ENCODE data around the gene DEF6. TPM values are rescaled to one million over a fixed set of nuclear protein-coding genes. Genes with fewer than 3 reads are reported as not detected.
A peak's percentile ranks its signal among the peaks of the same experiment; 100 is the strongest.

DEF6 gene
- total RNA-seq, 4 donors from 2014 or later: 0.26 to 8.9 (median 3.1) TPM

- TF ChIP-seq POLR2A (IDR thresholded peaks at IDR 0.05) (no peak), CTCF (IDR thresholded peaks at IDR 0.05) (no peak)
- no peak for DNase-seq
- intact Hi-C loops (cut with DNase I; ENCODE audit: low total_unique reads): no loop called here
These were observed 20.0 kb downstream of the DEF6 start for GRCh38 chr6:35317483-35318195.

GRCh38 chr6:35318196-35319171, 20.9 kb downstream of the DEF6 start:
- TF ChIP-seq CTCF (IDR thresholded peaks at IDR 0.05) (peak in 1 of 4 experiments; percentile 14), POLR2A (IDR thresholded peaks at IDR 0.05) (peak in 1 of 2 donors; percentile 37)
- intact Hi-C loops (cut with DNase I; ENCODE audit: low total_unique reads): no loop called here
- Histone ChIP-seq H3K4me1 (peaks cover 3 to 10% of the 10 kb centered on the region in 2 donors), H3K27me3 (no peaks in the 10 kb centered on the region), H3K9me3 (no peaks in the 10 kb centered on the region), H3K27ac (peak overlapping the region; percentile 38 to 57), H3K36me3 (no peaks in the 10 kb centered on the region), H3K4me3 (peak overlapping the region; percentile 28 to 41)
- DNase-seq: peak; percentile 82 to 91

More at GRCh38 chr6:35317483-35318195, 20.0 kb downstream of the DEF6 start:
- H3K27ac ChIP-seq: peak overlapping the region in 1 of 2 donors; percentile 0
- H3K27me3 ChIP-seq: no peaks in the 10 kb centered on the region
- H3K4me3 ChIP-seq: peak overlapping the region; percentile 28 to 41
- peaks cover 3 to 10% of the 10 kb centered on the region in 2 donors for H3K4me1 ChIP-seq
- H3K9me3 ChIP-seq: no peaks in the 10 kb centered on the region
- H3K36me3 ChIP-seq: no peaks in the 10 kb centered on the region

- H3K36me3 ChIP-seq: no peaks in the 10 kb centered on the region
- H3K4me1 ChIP-seq: peaks cover 3 to 10% of the 10 kb centered on the region in 2 donors
- intact Hi-C loops (cut with DNase I; ENCODE audit: low total_unique reads): no loop called here
- no peaks in the 10 kb centered on the region for H3K27me3 ChIP-seq
- TF ChIP-seq POLR2A (IDR thresholded peaks at IDR 0.05) (no peak), CTCF (IDR thresholded peaks at IDR 0.05) (no peak)
- no peak for DNase-seq
- H3K9me3 ChIP-seq: no peaks in the 10 kb centered on the region
- no peak overlapping the region for H3K27ac ChIP-seq
- H3K4me3 ChIP-seq: no peak overlapping the region
These were observed 21.9 kb downstream of the DEF6 start for GRCh38 chr6:35319346-35320030.

GRCh38 chr6:35320031-35320410, 22.4 kb downstream of the DEF6 start:
- no peaks in the 10 kb centered on the region for H3K27me3 ChIP-seq
- no peak for DNase-seq
- peaks cover 3 to 10% of the 10 kb centered on the region in 2 donors for H3K4me1 ChIP-seq
- no peak overlapping the region for H3K4me3 ChIP-seq
- no peaks in the 10 kb centered on the region for H3K9me3 ChIP-seq
- H3K36me3 ChIP-seq: no peaks in the 10 kb centered on the region
- intact Hi-C loops (cut with DNase I; ENCODE audit: low total_unique reads): no loop called here
- no peak for TF ChIP-seq CTCF (IDR thresholded peaks at IDR 0.05)
- no peak for TF ChIP-seq POLR2A (IDR thresholded peaks at IDR 0.05)
- no peak overlapping the region for H3K27ac ChIP-seq

All from uterus (tissue), 4 donors.